Mesenchymal stem cell (in vitro differentiated cells and primary cell): ENCODE results near the gene TBC1D22A.

Source experiments
- DNase-seq: peaks from one replicate; pipeline ENCODE4 v3.0.0-alpha.2; 2013
- H2AFZ ChIP-seq: one replicate; pipeline ENCODE4 v1.6.1; 2013; ENCODE audit warnings: low read depth, mild to moderate bottlenecking, control low read depth, inconsistent platforms, low read length, moderate library complexity
- H2AK5ac ChIP-seq: 2 replicates; pipeline ENCODE4 v1.6.1; 2013; ENCODE audit warnings: low read length, moderate library complexity, mild to moderate bottlenecking, inconsistent platforms; ENCODE audit not compliant: severe bottlenecking
- H2BK120ac ChIP-seq: one replicate; pipeline ENCODE4 v1.6.1; 2013; ENCODE audit warnings: low read depth, mild to moderate bottlenecking, inconsistent platforms, low read length, moderate library complexity
- H2BK12ac ChIP-seq, 2 experiments: one replicate each; pipeline ENCODE4 v1.6.1; 2013; ENCODE audit warnings: inconsistent platforms in 2 of 2, low read length in 2 of 2, mild to moderate bottlenecking in 2 of 2, moderate library complexity in 2 of 2, control low read depth in 1 of 2
- H2BK15ac ChIP-seq: one replicate; pipeline ENCODE4 v1.6.1; 2013; ENCODE audit warnings: mild to moderate bottlenecking, low read depth, inconsistent platforms; ENCODE audit not compliant: poor library complexity, severe bottlenecking
- H2BK5ac ChIP-seq: 2 replicates; pipeline ENCODE4 v1.6.1; 2013; ENCODE audit warnings: low read depth, mild to moderate bottlenecking, low read length, control low read depth, inconsistent platforms; ENCODE audit not compliant: poor library complexity, severe bottlenecking
- H3K14ac ChIP-seq, 2 experiments: one replicate each; pipeline ENCODE4 v1.6.1; 2013; ENCODE audit warnings: inconsistent platforms in 2 of 2, low read length in 2 of 2, control low read depth in 1 of 2, mild to moderate bottlenecking in 1 of 2, moderate library complexity in 1 of 2
- H3K18ac ChIP-seq, 2 experiments: one replicate each; pipeline ENCODE4 v1.6.1; 2013; ENCODE audit warnings: inconsistent platforms in 2 of 2, low read length in 2 of 2, control low read depth in 1 of 2, low read depth in 1 of 2, mild to moderate bottlenecking in 1 of 2
- H3K23ac ChIP-seq, 2 experiments: one replicate each; pipeline ENCODE4 v1.6.1; 2013; ENCODE audit warnings: inconsistent platforms in 2 of 2, low read length in 2 of 2, mild to moderate bottlenecking in 2 of 2, moderate library complexity in 2 of 2, control low read depth in 1 of 2
- H3K27ac ChIP-seq: 2 replicates; pipeline ENCODE4 v1.5.1; 2013; ENCODE audit warnings: mild to moderate bottlenecking, moderate library complexity, low read length, control low read depth, inconsistent platforms; ENCODE audit not compliant: poor library complexity, severe bottlenecking
- H3K27me3 ChIP-seq, 2 experiments: 2 replicates each; pipeline versions ENCODE4 v1.6.1 to v1.7.0; 2013; ENCODE audit warnings: low read length in 2 of 2, mild to moderate bottlenecking in 2 of 2, moderate library complexity in 2 of 2, control low read depth in 1 of 2, inconsistent platforms in 1 of 2; ENCODE audit not compliant: control insufficient read depth in 1 of 2, insufficient read depth in 1 of 2
- H3K36me3 ChIP-seq, 2 experiments: 2 replicates each; pipeline versions ENCODE4 v1.6.1 to v1.7.0; 2013; ENCODE audit warnings: low read length in 2 of 2, control low read depth in 1 of 2, inconsistent platforms in 1 of 2, low read depth in 1 of 2, mild to moderate bottlenecking in 1 of 2; ENCODE audit not compliant: insufficient read depth in 2 of 2, control insufficient read depth in 1 of 2
- H3K4ac ChIP-seq, 2 experiments: one replicate each; pipeline ENCODE4 v1.6.1; 2013; ENCODE audit warnings: inconsistent platforms in 2 of 2, low read length in 2 of 2, mild to moderate bottlenecking in 2 of 2, moderate library complexity in 2 of 2, control low read depth in 1 of 2, low read depth in 1 of 2
- H3K4me1 ChIP-seq: 2 replicates; pipeline ENCODE4 v1.6.1; 2013; ENCODE audit warnings: low read depth, low read length, control low read depth; ENCODE audit not compliant: control insufficient read depth, insufficient read depth
- H3K4me2 ChIP-seq: 2 replicates; pipeline ENCODE4 v1.6.1; 2013; ENCODE audit warnings: low read length, mild to moderate bottlenecking, inconsistent platforms; ENCODE audit not compliant: poor library complexity, severe bottlenecking
- H3K4me3 ChIP-seq, 2 experiments: 2 replicates each; pipeline versions ENCODE4 v1.5.1 to v1.7.0; 2013; ENCODE audit warnings: low read length in 2 of 2, mild to moderate bottlenecking in 2 of 2, control low read depth in 1 of 2, low read depth in 1 of 2; ENCODE audit not compliant: insufficient read depth in 1 of 2
- H3K79me1 ChIP-seq: replicated peaks from 2 replicates; pipeline ENCODE4 v1.6.1; 2013; ENCODE audit warnings: mild to moderate bottlenecking, control low read depth, low read length, inconsistent platforms; ENCODE audit not compliant: poor library complexity, severe bottlenecking
- H3K9ac ChIP-seq: 2 replicates; pipeline ENCODE4 v1.7.0; 2013; ENCODE audit warnings: mild to moderate bottlenecking, low read length, moderate library complexity
- H3K9me3 ChIP-seq: 2 replicates; pipeline ENCODE4 v1.7.0; 2013; ENCODE audit warnings: mild to moderate bottlenecking, low read length; ENCODE audit not compliant: control insufficient read depth
- H4K8ac ChIP-seq: one replicate; pipeline ENCODE4 v1.6.1; 2013; ENCODE audit warnings: inconsistent platforms, mild to moderate bottlenecking, low read length, moderate library complexity
- H4K91ac ChIP-seq: one replicate; pipeline ENCODE4 v1.6.1; 2013; ENCODE audit warnings: mild to moderate bottlenecking, low read length, inconsistent platforms
- WGBS: methylation state at CpG from one replicate; pipeline ENCODE4 v1.1.7; 2013; ENCODE audit warnings: mixed read lengths; 5-methylcytosine and 5-hydroxymethylcytosine counted together

Gene TBC1D22A

DNA sequence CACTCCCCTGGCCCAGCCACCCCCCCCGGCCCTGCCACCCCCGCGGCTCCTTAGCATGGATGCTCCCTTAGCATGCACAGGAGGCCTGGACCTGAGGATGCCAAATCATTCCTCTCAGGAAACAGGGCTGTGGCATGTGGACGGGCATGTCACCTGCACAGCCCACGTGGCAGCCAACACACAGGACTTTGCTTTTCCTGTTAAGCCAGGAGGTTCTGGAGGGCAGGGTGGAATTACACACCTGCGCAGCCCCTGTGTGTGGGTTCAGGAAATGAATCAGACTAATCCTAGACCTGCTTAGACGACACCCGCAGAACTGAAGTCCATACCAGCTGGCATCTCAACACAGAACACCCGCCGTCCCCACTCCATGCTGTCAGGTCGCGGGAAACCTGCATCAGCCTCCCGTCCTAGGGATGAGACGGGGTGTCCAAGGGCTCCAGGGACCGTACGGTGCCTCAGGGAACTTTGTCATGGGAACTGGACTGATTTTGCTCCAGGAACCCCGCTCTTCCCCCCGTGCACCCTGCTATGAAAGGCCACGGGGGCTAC is 34.6 kb upstream of the TBC1D22A start:
- Histone ChIP-seq H3K27ac (no peak overlapping the region), H3K4me2 (no peak overlapping the region), H3K23ac (no peak overlapping the region), H2BK12ac (no peak overlapping the region), H3K18ac (no peak overlapping the region), H2BK5ac (no peak overlapping the region), H3K9ac (no peak overlapping the region), H2AK5ac (no peak overlapping the region), H4K91ac (peak overlapping the region; percentile 37), H4K8ac (no peak overlapping the region), H3K14ac (no peak overlapping the region), H3K9me3 (no peaks in the 10 kb centered on the region), H2BK120ac (no peak overlapping the region), H2AFZ (no peak overlapping the region), H3K4me1 (peaks cover 25% of the 10 kb centered on the region), H3K27me3 (no peaks in the 10 kb centered on the region), H3K4ac (peak overlapping the region in 1 of 2 experiments; percentile 59), H3K4me3 (no peak overlapping the region), H3K79me1 (peaks cover 52% of the 10 kb centered on the region), H3K36me3 (peaks cover 3 to 49% of the 10 kb centered on the region in 2 experiments), H2BK15ac (peak overlapping the region; percentile 30)
- no peak for DNase-seq
- 92% methylated on average over 19 of the region's 19 CpGs for WGBS

DNA sequence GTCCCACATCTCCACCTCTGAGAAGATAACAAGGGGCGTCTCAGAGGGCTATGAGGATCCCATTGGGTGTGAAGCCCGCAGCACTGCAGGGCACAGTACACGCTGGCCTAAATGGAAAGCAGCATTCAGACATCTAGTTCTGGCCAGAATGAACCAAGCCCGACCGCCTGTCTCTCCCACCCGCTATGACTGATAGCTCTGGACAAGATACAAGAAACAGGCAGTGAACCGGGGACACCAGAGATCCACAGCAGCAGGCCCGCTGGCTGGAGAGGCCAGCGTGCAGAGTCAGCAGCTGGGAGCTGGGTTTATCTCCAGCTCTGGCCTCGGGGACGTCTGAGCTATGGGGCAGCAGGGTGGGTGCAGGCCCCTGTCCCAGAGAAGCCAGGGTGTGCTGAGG is 34.0 kb upstream of the TBC1D22A start:
- Histone ChIP-seq H3K27me3 (no peaks in the 10 kb centered on the region), H2BK12ac (no peak overlapping the region)
- peak; percentile 11 for DNase-seq

DNA sequence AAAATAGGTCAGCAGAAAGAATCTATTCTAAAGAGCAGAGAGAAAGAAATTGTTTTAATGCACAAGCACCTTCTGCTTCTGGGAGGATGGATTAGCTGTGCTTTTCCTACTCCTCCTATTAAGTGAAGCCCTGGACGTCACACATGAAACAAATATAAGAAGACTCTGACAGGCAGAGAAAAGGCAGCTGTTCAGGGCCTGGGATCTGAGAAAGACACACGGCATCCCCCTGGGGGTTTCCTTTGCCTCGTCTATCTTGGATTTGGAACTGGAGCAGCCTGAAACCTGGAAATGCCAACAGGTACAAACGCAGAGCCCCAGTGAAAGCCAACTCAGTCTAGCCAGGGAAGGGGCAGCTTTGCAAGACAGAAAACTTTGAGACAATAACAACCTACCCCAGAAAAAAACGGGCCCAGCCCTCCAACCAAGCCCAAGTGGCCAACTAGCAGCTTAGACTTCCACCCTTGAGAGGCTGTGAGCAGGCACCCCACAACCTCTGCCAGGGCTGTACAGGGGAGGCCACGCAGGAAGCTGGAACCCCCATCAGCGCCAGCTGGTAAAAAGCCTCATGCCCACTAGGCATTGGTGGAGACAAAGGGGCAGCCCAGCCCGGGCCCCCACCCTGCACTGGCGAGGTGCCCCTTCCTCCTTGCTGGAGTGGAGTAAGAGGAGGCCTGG is 31.7 kb upstream of the TBC1D22A start:
- H4K8ac ChIP-seq, result no peak overlapping the region
- peaks cover under 1 to 33% of the 10 kb centered on the region in 2 experiments for H3K36me3 ChIP-seq
- H2BK12ac ChIP-seq, result peak overlapping the region in 1 of 2 experiments; percentile 15
- H3K4ac ChIP-seq, result no peak overlapping the region
- H3K9me3 ChIP-seq, result no peaks in the 10 kb centered on the region
- peak; percentile 82 for DNase-seq
- H4K91ac ChIP-seq, result no peak overlapping the region
- peak overlapping the region; percentile 11 for H2AK5ac ChIP-seq
- no peak overlapping the region for H3K14ac ChIP-seq
- H2BK15ac ChIP-seq, result peak overlapping the region; percentile 44
- no peak overlapping the region for H2AFZ ChIP-seq
- H3K4me2 ChIP-seq, result no peak overlapping the region
- peaks cover 36% of the 10 kb centered on the region for H3K4me1 ChIP-seq
- H3K23ac ChIP-seq, result no peak overlapping the region
- H3K27ac ChIP-seq, result no peak overlapping the region
- WGBS, result 69% methylated on average over 9 of the region's 9 CpGs
- no peak overlapping the region for H3K4me3 ChIP-seq
- peaks cover 35% of the 10 kb centered on the region for H3K79me1 ChIP-seq
- H3K9ac ChIP-seq, result no peak overlapping the region
- no peak overlapping the region for H2BK5ac ChIP-seq
- H3K18ac ChIP-seq, result peak overlapping the region in 1 of 2 experiments; percentile 11
- no peak overlapping the region for H2BK120ac ChIP-seq
- no peaks in the 10 kb centered on the region for H3K27me3 ChIP-seq

More for the DNA sequence above, 34.0 kb upstream of the TBC1D22A start:
- peaks cover 3 to 48% of the 10 kb centered on the region in 2 experiments for H3K36me3 ChIP-seq
- peaks cover 50% of the 10 kb centered on the region for H3K79me1 ChIP-seq
- H3K4me3 ChIP-seq, result no peak overlapping the region
- peak overlapping the region; percentile 8 for H4K91ac ChIP-seq
- H3K4ac ChIP-seq, result no peak overlapping the region
- H2BK120ac ChIP-seq, result no peak overlapping the region
- H3K14ac ChIP-seq, result no peak overlapping the region
- no peak overlapping the region for H3K27ac ChIP-seq
- no peak overlapping the region for H2AK5ac ChIP-seq
- H2AFZ ChIP-seq, result no peak overlapping the region
- H4K8ac ChIP-seq, result no peak overlapping the region
- no peak overlapping the region for H2BK15ac ChIP-seq
- 69% methylated on average over 11 of the region's 11 CpGs for WGBS
- H3K18ac ChIP-seq, result no peak overlapping the region
- H3K4me1 ChIP-seq, result peaks cover 25% of the 10 kb centered on the region
- no peak overlapping the region for H3K9ac ChIP-seq
- no peaks in the 10 kb centered on the region for H3K9me3 ChIP-seq
- no peak overlapping the region for H3K4me2 ChIP-seq
- no peak overlapping the region for H2BK5ac ChIP-seq
- no peak overlapping the region for H3K23ac ChIP-seq

- H3K4me2 ChIP-seq, result peak overlapping the region; percentile 46
- peak; percentile 58 for DNase-seq
- no peak overlapping the region for H3K27ac ChIP-seq
- 61% methylated on average over 22 of the region's 22 CpGs for WGBS
- peaks cover 39% of the 10 kb centered on the region for H3K4me1 ChIP-seq
- H3K23ac ChIP-seq, result peak overlapping the region in 1 of 2 experiments; percentile 27
- H3K27me3 ChIP-seq, result no peaks in the 10 kb centered on the region
- no peak overlapping the region for H2AFZ ChIP-seq
- H4K91ac ChIP-seq, result peak overlapping the region; percentile 19
- peak overlapping the region in 1 of 2 experiments; percentile 36 for H3K14ac ChIP-seq
- H3K4me3 ChIP-seq, result no peak overlapping the region
- H3K18ac ChIP-seq, result peak overlapping the region in 1 of 2 experiments; percentile 55
- peaks cover 0 to 26% of the 10 kb centered on the region in 2 experiments for H3K36me3 ChIP-seq
- H2BK15ac ChIP-seq, result peak overlapping the region; percentile 44
- H3K9ac ChIP-seq, result no peak overlapping the region
- H4K8ac ChIP-seq, result peak overlapping the region; percentile 19
- H3K79me1 ChIP-seq, result peaks cover 32% of the 10 kb centered on the region
- no peaks in the 10 kb centered on the region for H3K9me3 ChIP-seq
- H2BK12ac ChIP-seq, result peak overlapping the region in 1 of 2 experiments; percentile 15
- no peak overlapping the region for H2BK120ac ChIP-seq
- H3K4ac ChIP-seq, result peak overlapping the region in 1 of 2 experiments; percentile 7
- H2BK5ac ChIP-seq, result no peak overlapping the region
- peak overlapping the region; percentile 97 for H2AK5ac ChIP-seq
Observed at GRCh38 chr22:46731246-46732040, 31.0 kb upstream of the TBC1D22A start.
